HG02798 (cell line): ENCODE measurements around the gene RASA3.
"Not testable (repeated sequence)": the region's sequence is repeated elsewhere in the genome, so short reads cannot be mapped to it uniquely, and the experiment has no call there.

Experiments used
- ATAC-seq: cut with Tn5 transposase; IDR thresholded peaks from one replicate; pipeline ENCODE4 v1.9.1; 2021; ENCODE audit warnings: mild to moderate bottlenecking; ENCODE audit not compliant: unreplicated experiment, poor library complexity

Gene RASA3

GRCh38 chr13:114026481-114026880 lies 105.9 kb downstream of the RASA3 start:
- ATAC-seq = no peak

- peak; percentile 70 for ATAC-seq
Measured at GRCh38 chr13:114025714-114026431, 106.5 kb downstream of the RASA3 start.

GRCh38 chr13:114025405-114025713 lies 107.1 kb downstream of the RASA3 start:
- ATAC-seq = no peak

GRCh38 chr13:114024603-114025404 lies 107.6 kb downstream of the RASA3 start:
- ATAC-seq = peak; percentile 53

GRCh38 chr13:114023716-114024602 lies 108.5 kb downstream of the RASA3 start:
- no peak for ATAC-seq

GRCh38 chr13:114022876-114023275 lies 109.5 kb downstream of the RASA3 start:
- no peak for ATAC-seq

GRCh38 chr13:114022309-114022669 lies 110.1 kb downstream of the RASA3 start:
- no peak for ATAC-seq

GRCh38 chr13:114021464-114022308 lies 110.7 kb downstream of the RASA3 start:
- ATAC-seq = no peak

GRCh38 chr13:114020750-114021463 lies 111.5 kb downstream of the RASA3 start:
- no peak for ATAC-seq

- not testable (repeated sequence) for ATAC-seq
Measured at GRCh38 chr13:114020134-114020533, 112.3 kb downstream of the RASA3 start.

- no peak for ATAC-seq
Measured at GRCh38 chr13:114019367-114019766, 113.1 kb downstream of the RASA3 start.

GRCh38 chr13:114018461-114019055 lies 113.9 kb downstream of the RASA3 start:
- ATAC-seq = no peak

GRCh38 chr13:114017966-114018365 lies 114.5 kb downstream of the RASA3 start:
- no peak for ATAC-seq

- ATAC-seq = no peak
Measured at GRCh38 chr13:114017028-114017630, 115.3 kb downstream of the RASA3 start.

GRCh38 chr13:114016321-114017027 lies 115.9 kb downstream of the RASA3 start:
- no peak for ATAC-seq

- ATAC-seq = no peak
Measured at GRCh38 chr13:114015969-114016295, 116.5 kb downstream of the RASA3 start.

GRCh38 chr13:114015111-114015968 lies 117.1 kb downstream of the RASA3 start:
- no peak for ATAC-seq
